ENCODE results near the gene CBY1.
A peak's percentile ranks its signal among the peaks of the same experiment; 100 is the strongest.

The CBY1 gene

GRCh38 chr22:38700270-38700788 lies 43.9 kb downstream of the CBY1 start:
- DNase-seq, result peak; percentile 90

- DNase-seq, result peak; percentile 99
These were observed 44.6 kb downstream of the CBY1 start, which contains the start of gene JOSD1 for GRCh38 chr22:38700789-38701628. Gene JOSD1 (minus strand): TSS chr22:38700943. CDS start chr22:38699987, 956 bp downstream.

GRCh38 chr22:38704654-38705234 lies 48.3 kb downstream of the CBY1 start:
- no peak for DNase-seq

GRCh38 chr22:38705235-38706100 lies 49.0 kb downstream of the CBY1 start, which contains the start of gene GTPBP1:
Gene GTPBP1 (plus strand): TSS chr22:38705944. CDS start chr22:38705956, 12 bp downstream.
- peak; percentile 87 for DNase-seq

- DNase-seq, result peak; percentile 96
These were observed 49.9 kb downstream of the CBY1 start for GRCh38 chr22:38706101-38706900.

- DNase-seq, result no peak
These were observed 50.4 kb downstream of the CBY1 start for GRCh38 chr22:38706901-38707195.

- no peak for DNase-seq
These were observed 50.9 kb downstream of the CBY1 start for GRCh38 chr22:38707346-38707745.

GRCh38 chr22:38707984-38708383 lies 51.5 kb downstream of the CBY1 start:
- DNase-seq, result no peak

- DNase-seq, result no peak
These were observed 52.9 kb downstream of the CBY1 start for GRCh38 chr22:38709306-38709705.

GRCh38 chr22:38710351-38710750 lies 53.9 kb downstream of the CBY1 start:
- no peak for DNase-seq

GRCh38 chr22:38710866-38711265 lies 54.4 kb downstream of the CBY1 start:
- DNase-seq, result no peak

GRCh38 chr22:38712486-38713207 lies 56.2 kb downstream of the CBY1 start:
- DNase-seq, result no peak

- DNase-seq, result no peak
These were observed 57.5 kb downstream of the CBY1 start for GRCh38 chr22:38713921-38714320.

GRCh38 chr22:38715176-38715764 lies 58.8 kb downstream of the CBY1 start:
- no peak for DNase-seq

- DNase-seq, result no peak
These were observed 59.4 kb downstream of the CBY1 start for GRCh38 chr22:38715852-38716251.

- no peak for DNase-seq
These were observed 59.8 kb downstream of the CBY1 start for GRCh38 chr22:38716271-38716670.

GRCh38 chr22:38716826-38717225 lies 60.4 kb downstream of the CBY1 start:
- no peak for DNase-seq

GRCh38 chr22:38717244-38717643 lies 60.8 kb downstream of the CBY1 start:
- no peak for DNase-seq

- DNase-seq, result no peak
These were observed 62.0 kb downstream of the CBY1 start for GRCh38 chr22:38718414-38718813.

GRCh38 chr22:38719196-38719595 lies 62.8 kb downstream of the CBY1 start:
- DNase-seq, result no peak

- DNase-seq, result no peak
These were observed 63.9 kb downstream of the CBY1 start for GRCh38 chr22:38720350-38720749.
